Keratinocyte (primary cell): ENCODE data around the gene MPP2.

Source experiments
- CTCF ChIP-seq, 3 experiments: IDR thresholded peaks in 1 of 3; conservative IDR thresholded peaks in 1 of 3; optimal IDR thresholded peaks in 1 of 3; 2 replicates in 2 of 3; 3 replicates in 1 of 3; pipeline versions ENCODE3 to v1.5.1; 2011; ENCODE audit warnings: low read length in 3 of 3, mild to moderate bottlenecking in 3 of 3, moderate library complexity in 2 of 3, control low read depth in 1 of 3, inconsistent platforms in 1 of 3; ENCODE audit not compliant: insufficient read depth in 2 of 3; ENCODE audit errors: extremely low read depth in 1 of 3
- EZH2 ChIP-seq: IDR thresholded peaks from one replicate; pipeline ENCODE4 v1.6.1; 2012; ENCODE audit warnings: inconsistent platforms, mild to moderate bottlenecking, low read length, moderate library complexity

GRCh38 chr17:43875476-43876147 is 31.7 kb downstream of the MPP2 start:
- TF ChIP-seq EZH2 (no peak), CTCF (optimal IDR thresholded peaks at IDR 0.05 in 1 of 3, IDR thresholded peaks at IDR 0.05 in 1 of 3, conservative IDR thresholded peaks at IDR 0.05 in 1 of 3; ENCODE audit: extremely low read depth in 1 of 3, insufficient read depth in 2 of 3, low read length in 3 of 3) (no peak)
